GM04503 (cell line): Measurements from ENCODE around the gene ATP9B.

Experiments
- DNase-seq: peaks from one replicate; pipeline ENCODE4 v3.0.0-alpha.2; 2012; ENCODE audit warnings: low read depth

ATP9B gene

DNA sequence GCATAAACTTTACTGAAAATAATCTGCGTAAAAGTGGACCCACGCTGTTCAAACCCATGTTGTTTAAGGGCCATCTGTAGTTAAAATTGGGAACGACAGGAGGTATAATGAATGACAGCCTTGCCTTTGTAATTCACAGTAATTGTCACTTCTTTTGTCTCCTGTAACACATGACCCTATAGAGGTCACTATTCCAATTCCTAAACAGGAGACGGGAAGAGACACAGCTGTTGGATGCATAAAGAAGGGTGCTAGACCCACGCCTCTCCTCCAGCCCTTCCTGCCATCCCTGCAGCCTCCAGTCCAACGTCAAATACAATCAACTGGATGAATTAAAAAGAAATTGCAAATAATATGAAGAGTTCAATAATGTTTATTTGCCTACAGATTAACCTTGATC, 263.5 kb downstream of the ATP9B start:
- DNase-seq = no peak

DNA sequence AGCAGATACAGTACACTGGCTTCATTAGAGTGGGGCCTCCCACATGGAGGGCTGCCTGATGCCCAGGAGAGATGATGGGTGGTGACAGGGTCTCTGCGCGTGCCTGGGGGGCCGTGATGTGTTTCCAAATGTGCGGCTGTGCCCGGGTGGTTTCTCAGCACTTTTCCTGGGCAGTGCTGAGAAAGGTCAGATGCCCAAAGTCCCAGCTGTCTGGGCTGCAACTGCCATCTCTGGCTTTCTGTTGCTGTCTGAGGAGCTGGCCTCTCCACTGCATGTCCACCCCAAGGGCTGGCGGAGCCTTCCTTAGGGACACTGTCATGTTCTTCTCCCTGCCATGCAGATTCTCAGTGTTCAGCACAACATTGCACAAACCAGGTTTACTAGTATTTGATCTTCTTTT, 263.9 kb downstream of the ATP9B start:
- DNase-seq = no peak

GRCh38 chr18:79334496-79335233, 265.5 kb downstream of the ATP9B start:
- DNase-seq = no peak

DNA sequence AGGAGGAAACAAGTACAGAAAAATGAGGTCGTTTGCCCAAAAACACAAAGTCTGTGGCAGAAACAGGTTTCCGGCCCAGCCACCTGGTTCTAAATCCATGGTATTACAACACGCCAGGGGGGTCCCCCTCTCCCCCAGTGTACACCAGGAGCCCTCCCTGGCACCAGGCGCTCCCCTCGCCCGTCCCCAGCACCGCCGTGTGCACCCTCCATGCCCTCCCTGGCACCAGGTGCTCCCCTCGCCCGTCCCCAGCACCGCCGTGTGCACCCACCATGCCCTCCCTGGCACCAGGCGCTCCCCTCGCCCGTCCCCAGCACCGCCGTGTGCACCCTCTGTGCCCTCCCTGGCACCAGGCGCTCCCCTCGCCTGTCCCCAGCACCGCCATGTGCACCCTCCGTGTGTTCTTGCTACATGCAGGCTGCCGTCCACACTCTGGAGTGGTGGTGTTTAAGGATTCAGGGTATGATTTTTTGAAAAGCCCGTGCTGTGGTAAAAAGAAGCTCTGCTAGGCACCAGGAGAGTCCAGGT, 266.7 kb downstream of the ATP9B start:
- no peak for DNase-seq

GRCh38 chr18:79336556-79337142, 267.5 kb downstream of the ATP9B start:
- no peak for DNase-seq

- no peak for DNase-seq
These were observed 268.0 kb downstream of the ATP9B start for GRCh38 chr18:79337184-79337583.

DNA sequence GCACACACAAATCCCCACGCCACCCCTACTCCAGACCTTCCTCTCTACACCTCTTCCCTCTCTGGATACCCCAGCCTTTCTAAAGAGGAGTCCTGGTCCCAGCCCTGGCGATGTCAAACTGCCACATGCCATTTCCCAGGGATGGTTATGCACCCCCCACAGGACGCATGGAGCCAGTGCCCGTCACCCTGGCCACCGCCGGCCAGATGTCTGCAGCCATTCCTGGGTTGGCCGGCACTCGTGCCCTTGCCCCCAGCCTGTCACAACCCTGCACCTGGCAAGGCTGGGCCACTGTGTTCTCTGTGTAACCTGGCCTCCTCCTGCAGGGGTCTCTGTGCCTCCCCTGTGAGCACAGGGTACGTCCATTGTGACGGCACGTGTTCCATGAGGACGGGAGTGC, 268.4 kb downstream of the ATP9B start:
- no peak for DNase-seq

- DNase-seq = no peak
These were observed 270.1 kb downstream of the ATP9B start for GRCh38 chr18:79339094-79339908.

DNA sequence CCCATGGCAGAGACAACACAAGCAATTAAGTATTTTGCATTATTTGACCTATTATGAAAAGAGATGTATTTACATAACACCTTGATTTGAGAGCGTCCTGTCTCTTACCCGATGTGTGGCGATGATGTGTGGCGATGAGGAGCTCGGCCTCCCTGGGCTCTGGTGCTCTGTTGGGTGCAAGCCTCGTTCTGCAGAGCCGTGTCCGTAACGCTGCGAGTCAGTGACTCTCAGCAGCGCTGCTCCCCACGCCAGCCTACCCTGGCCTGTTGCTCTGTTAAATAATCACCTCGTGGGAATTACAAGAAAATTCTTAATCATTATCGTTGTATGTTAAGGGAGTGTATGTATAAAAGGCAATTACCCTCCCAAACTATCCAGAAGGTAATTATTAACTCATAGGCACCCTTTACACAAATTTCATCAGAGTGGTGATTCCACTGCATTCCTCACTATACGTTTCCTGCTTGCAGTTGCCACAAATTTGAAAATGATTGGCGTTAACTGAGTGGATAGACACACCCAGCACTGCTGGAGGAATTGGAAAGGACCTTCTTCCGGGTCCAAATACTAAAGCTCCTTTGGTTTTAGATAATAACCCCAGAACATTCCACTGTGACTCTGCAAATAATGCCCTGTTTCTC, 274.5 kb downstream of the ATP9B start:
- DNase-seq = no peak

DNA sequence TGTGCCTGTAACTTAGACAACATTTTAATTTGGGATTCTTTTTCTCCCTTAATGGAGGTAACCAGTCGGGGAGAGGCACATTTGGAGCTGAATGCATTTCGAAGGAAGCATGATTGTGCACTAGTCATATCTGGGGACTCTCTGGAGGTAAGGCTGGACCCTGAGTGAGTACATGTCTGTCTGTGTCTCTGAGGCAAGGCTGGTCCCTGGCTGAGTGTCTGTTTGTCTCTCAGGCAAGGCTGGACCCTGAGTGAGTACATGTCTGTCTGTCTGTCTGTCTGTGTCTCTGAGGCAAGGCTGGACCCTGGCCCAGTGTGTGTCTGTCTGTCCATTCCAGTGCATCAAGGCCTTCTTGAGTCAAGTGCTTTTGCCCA, 275.0 kb downstream of the ATP9B start:
- DNase-seq = no peak

DNA sequence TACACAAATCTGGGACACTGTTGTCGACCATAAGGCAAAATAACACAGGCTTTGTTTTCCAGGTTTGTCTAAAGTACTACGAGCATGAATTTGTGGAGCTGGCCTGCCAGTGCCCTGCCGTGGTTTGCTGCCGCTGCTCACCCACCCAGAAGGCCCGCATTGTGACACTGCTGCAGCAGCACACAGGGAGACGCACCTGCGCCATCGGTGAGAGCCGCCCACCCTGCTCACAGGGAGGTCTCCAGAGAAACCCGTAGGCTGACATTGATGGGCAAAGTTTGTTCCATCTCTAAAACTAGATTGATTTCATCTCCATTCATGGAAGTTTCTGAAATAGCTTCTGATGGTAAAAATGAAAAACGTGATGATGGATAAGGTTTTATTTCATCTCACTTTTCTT, 276.2 kb downstream of the ATP9B start:
- DNase-seq = no peak

- no peak for DNase-seq
These were observed 276.8 kb downstream of the ATP9B start for GRCh38 chr18:79345981-79346380.

DNA sequence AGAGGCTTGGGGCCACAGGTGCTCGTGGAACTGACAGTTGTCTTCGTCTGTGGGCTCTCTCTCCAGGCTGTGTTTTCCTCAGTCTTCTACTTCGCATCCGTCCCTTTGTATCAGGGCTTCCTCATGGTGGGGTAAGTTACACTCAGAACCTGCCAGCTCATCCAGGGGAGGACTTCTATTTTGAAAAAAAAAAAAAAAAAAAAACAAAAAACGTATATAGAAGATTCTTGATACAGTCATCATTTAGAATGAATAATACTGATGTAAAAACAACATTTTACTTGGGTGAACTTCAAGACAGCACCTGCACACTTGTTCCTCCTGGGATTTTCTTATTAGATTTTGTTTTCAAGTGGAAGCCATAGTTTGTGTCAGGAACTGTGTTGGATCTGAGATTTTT, 278.9 kb downstream of the ATP9B start:
- no peak for DNase-seq

DNA sequence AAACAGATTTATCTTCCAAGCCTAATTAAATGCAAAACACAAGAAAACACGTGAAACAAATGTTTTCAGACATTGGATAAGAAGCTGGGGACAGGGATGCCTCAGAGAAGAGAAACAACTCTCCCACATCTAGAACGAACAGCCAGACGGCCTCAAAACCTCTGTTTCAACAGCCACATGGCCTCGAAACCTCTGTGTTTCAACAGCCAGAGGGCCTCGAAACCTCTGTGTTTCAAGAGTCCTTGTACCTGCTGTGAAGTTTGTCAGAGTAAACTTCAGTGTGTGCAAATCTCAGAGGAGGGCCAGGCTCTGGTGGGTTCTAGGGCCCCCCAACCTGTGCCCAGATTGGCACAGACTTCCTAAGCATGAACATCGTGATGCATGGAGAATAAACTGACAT, 283.2 kb downstream of the ATP9B start:
- DNase-seq = no peak

DNA sequence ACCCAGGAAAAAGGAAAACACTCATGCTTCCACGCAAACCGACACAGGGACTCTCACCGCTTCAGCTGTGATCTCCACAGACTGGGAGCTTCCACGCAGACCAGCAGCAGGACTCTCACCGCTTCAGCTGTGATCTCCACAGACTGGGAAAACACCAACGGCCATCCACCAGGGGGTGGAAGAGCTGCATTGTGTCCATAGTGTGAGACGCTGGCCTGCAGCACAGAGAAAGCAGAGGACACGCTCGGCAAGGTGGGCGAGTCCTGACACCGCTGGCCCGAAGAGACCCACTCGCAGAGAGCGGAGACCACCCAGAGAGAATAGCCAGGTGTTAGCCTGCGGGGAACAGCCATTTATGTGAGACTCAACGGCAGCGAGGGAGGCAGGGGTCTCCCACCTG, 284.1 kb downstream of the ATP9B start:
- no peak for DNase-seq

- DNase-seq = no peak
These were observed 285.2 kb downstream of the ATP9B start for GRCh38 chr18:79354350-79354749.

DNA sequence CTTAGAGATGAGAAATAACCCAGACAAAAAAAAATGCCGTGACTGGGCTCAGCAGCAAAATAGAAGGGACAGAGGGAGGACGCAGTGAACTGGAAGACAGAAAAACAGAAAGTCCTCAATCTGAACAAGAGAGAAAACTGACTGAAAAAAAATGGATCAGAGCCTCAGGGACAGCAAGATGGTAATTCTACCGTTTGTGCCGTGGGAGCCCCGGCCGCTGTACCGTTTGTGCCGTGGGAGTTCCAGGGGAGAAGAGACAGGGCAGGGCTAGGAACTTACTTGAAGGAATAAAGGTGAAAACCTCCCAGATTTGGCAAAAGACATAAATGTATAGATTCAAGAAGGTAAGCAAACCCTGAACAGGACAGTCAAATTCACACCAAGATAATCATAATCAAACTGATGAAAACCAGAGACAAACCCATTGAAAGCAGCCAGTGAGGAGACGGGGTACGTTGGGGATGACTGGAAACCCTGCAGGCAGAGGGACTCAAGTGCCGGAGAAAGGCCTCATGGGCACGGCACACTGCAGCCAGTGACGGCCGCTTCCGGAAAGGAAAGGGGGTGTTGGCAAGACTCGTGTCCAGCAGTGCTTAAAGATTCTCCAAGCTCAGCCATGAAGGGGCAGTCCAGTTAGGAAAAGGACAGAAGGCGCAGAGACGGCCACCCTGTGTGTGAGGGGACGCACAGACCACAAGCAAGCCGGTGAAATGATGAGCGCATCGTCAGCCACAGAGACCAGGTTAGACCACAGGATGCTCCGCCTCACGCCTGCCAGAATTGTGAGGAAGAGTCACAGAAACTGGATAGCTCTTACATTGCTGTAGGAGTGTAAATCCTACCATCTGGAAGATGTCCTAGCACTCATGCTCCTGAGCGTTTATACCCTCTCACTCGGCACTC, 286.5 kb downstream of the ATP9B start:
- DNase-seq = no peak

DNA sequence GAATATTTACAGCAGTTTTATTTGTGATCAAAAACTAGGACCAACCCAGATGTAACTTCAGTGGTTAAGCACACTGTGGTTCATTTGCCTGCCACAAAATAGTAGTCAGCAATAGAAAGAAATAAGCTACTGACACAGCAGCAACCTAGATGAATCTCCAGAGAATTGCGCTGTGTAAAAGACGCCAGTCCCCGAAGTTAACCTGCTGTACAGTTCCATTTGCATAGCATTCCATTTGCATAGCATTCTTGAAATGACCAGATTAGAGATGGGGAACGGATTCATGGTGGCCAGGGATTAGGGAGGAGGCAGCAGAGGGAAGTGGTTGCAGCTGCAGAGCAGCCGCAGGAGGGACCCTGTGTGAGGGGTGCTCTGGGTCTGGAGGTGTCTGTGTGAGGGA, 287.2 kb downstream of the ATP9B start:
- DNase-seq = no peak

DNA sequence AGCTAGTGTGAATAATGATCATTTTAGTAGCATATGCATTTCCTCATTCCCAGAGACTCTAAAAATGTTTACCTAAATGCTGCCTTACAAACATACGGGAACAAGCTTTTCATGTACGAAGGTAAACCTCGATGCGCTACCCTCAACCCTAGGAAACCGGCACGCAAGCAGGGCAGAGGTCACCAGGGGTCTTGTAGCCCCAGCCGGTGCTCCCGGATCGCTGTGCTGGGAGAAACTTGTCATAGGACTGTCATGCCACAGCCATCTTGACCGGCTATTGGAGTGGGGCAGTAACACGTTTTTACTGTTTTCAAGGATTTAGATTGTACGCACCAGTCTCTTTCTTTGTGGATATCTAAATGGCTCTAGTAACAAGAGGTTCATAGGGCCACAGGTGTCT, 291.7 kb downstream of the ATP9B start:
- DNase-seq = no peak

GRCh38 chr18:79361766-79362522, 292.8 kb downstream of the ATP9B start:
- no peak for DNase-seq

GRCh38 chr18:79365701-79366100, 296.5 kb downstream of the ATP9B start:
- no peak for DNase-seq
